ENCODE measurements around the gene AUH. TPM values are rescaled to one million over a fixed set of nuclear protein-coding genes. Genes with fewer than 3 reads are reported as not detected.

The AUH gene
- total RNA-seq, 2 experiments from 2014 or later, result 28.2 to 31.4 TPM

- ChIA-PET POLR2A (no interaction called here), CTCF (no interaction called here)
Measured at GRCh38 chr9:91269907-91270491, 91.7 kb downstream of the AUH start.

GRCh38 chr9:91266448-91266847 is 95.3 kb downstream of the AUH start:
- POLR2A ChIA-PET, result no interaction called here

GRCh38 chr9:91265514-91265913 is 96.2 kb downstream of the AUH start:
- CTCF ChIA-PET, result interaction anchor here (0.7 kb wide), 2 partner anchors 38 to 874 kb away, joined by 3 to 4 read pairs; no protein-coding TSS in a partner anchor
- POLR2A ChIA-PET, result no interaction called here

More at GRCh38 chr9:91266448-91266847, 95.3 kb downstream of the AUH start:
- CTCF ChIA-PET, result interaction anchor here (1.6 kb wide), 1 partner anchor 13 kb away, joined by 3 read pairs; no protein-coding TSS in a partner anchor

- ChIA-PET POLR2A (no interaction called here), CTCF (no interaction called here)
Measured at GRCh38 chr9:91261417-91261816, 100.3 kb downstream of the AUH start.

- POLR2A ChIA-PET, result no interaction called here
- CTCF ChIA-PET, result no interaction called here
Measured at GRCh38 chr9:91259162-91259561, 102.6 kb downstream of the AUH start.

GRCh38 chr9:91258451-91258850 is 103.3 kb downstream of the AUH start:
- ChIA-PET CTCF (no interaction called here), POLR2A (no interaction called here)

GRCh38 chr9:91256235-91256634 is 105.5 kb downstream of the AUH start:
- CTCF ChIA-PET, result no interaction called here
- POLR2A ChIA-PET, result interaction anchor here (1.0 kb wide), 1 partner anchor 64 kb away, joined by 3 read pairs; no protein-coding TSS in a partner anchor

GRCh38 chr9:91255327-91255726 is 106.4 kb downstream of the AUH start:
- POLR2A ChIA-PET, result interaction anchor here (0.5 kb wide), 1 partner anchor 218 kb away, joined by 8 read pairs; no protein-coding TSS in a partner anchor
- CTCF ChIA-PET, result no interaction called here

- POLR2A ChIA-PET, result no interaction called here
- CTCF ChIA-PET, result interaction anchor here (0.6 to 1.0 kb wide), 2 partner anchors 14 to 152 kb away, joined by 3 to 4 read pairs; no protein-coding TSS in a partner anchor
Measured at GRCh38 chr9:91253488-91253887, 108.2 kb downstream of the AUH start.

GRCh38 chr9:91248707-91249106 is 113.0 kb downstream of the AUH start:
- ChIA-PET CTCF (no interaction called here), POLR2A (no interaction called here)

GRCh38 chr9:91247278-91247677 is 114.4 kb downstream of the AUH start:
- POLR2A ChIA-PET, result no interaction called here
- CTCF ChIA-PET, result no interaction called here

- ChIA-PET POLR2A (interaction anchor here (0.6 kb wide), 1 partner anchor 169 kb away, joined by 3 read pairs; no protein-coding TSS in a partner anchor), CTCF (no interaction called here)
Measured at GRCh38 chr9:91246846-91247245, 114.9 kb downstream of the AUH start.

- POLR2A ChIA-PET, result no interaction called here
- CTCF ChIA-PET, result interaction anchor here (1.0 to 1.3 kb wide), 3 partner anchors 10 to 114 kb away, joined by 3 to 4 read pairs (median 3); no protein-coding TSS in a partner anchor
Measured at GRCh38 chr9:91245431-91246313, 116.0 kb downstream of the AUH start.

GRCh38 chr9:91243029-91243428 is 118.7 kb downstream of the AUH start:
- ChIA-PET CTCF (no interaction called here), POLR2A (no interaction called here)

GRCh38 chr9:91241909-91242308 is 119.8 kb downstream of the AUH start:
- ChIA-PET CTCF (no interaction called here), POLR2A (no interaction called here)

GRCh38 chr9:91240596-91241165 is 121.0 kb downstream of the AUH start:
- ChIA-PET CTCF (no interaction called here), POLR2A (no interaction called here)

- ChIA-PET CTCF (no interaction called here), POLR2A (no interaction called here)
Measured at GRCh38 chr9:91239367-91240111, 122.2 kb downstream of the AUH start.

- ChIA-PET POLR2A (no interaction called here), CTCF (no interaction called here)
Measured at GRCh38 chr9:91234523-91234922, 127.2 kb downstream of the AUH start.

- ChIA-PET POLR2A (no interaction called here), CTCF (interaction anchor here (0.6 kb wide), 1 partner anchor 83 kb away, joined by 3 read pairs; no protein-coding TSS in a partner anchor)
Measured at GRCh38 chr9:91231619-91232018, 130.1 kb downstream of the AUH start.

- ChIA-PET POLR2A (no interaction called here), CTCF (interaction anchor here (1.1 kb wide), 1 partner anchor 32 kb away, joined by 3 read pairs; no protein-coding TSS in a partner anchor)
Measured at GRCh38 chr9:91223000-91223399, 138.7 kb downstream of the AUH start.

All from activated CD8-positive, alpha-beta memory T cell treated with anti-CD3 and anti-CD28 coated beads for 36 hours (primary cell).